ENCODE data around the gene GPR137C. TPM values are rescaled to one million over a fixed set of nuclear protein-coding genes. Genes with fewer than 3 reads are reported as not detected.

GPR137C gene, protein sequence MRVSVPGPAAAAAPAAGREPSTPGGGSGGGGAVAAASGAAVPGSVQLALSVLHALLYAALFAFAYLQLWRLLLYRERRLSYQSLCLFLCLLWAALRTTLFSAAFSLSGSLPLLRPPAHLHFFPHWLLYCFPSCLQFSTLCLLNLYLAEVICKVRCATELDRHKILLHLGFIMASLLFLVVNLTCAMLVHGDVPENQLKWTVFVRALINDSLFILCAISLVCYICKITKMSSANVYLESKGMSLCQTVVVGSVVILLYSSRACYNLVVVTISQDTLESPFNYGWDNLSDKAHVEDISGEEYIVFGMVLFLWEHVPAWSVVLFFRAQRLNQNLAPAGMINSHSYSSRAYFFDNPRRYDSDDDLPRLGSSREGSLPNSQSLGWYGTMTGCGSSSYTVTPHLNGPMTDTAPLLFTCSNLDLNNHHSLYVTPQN
- 0.08 to 0.30 TPM (median 0.15 TPM) in 4 of 5 replicates, not detected in the other for total RNA-seq (2022; extraction: Qiagen RNA extraction; ENCODE audit: low read depth)

DNA sequence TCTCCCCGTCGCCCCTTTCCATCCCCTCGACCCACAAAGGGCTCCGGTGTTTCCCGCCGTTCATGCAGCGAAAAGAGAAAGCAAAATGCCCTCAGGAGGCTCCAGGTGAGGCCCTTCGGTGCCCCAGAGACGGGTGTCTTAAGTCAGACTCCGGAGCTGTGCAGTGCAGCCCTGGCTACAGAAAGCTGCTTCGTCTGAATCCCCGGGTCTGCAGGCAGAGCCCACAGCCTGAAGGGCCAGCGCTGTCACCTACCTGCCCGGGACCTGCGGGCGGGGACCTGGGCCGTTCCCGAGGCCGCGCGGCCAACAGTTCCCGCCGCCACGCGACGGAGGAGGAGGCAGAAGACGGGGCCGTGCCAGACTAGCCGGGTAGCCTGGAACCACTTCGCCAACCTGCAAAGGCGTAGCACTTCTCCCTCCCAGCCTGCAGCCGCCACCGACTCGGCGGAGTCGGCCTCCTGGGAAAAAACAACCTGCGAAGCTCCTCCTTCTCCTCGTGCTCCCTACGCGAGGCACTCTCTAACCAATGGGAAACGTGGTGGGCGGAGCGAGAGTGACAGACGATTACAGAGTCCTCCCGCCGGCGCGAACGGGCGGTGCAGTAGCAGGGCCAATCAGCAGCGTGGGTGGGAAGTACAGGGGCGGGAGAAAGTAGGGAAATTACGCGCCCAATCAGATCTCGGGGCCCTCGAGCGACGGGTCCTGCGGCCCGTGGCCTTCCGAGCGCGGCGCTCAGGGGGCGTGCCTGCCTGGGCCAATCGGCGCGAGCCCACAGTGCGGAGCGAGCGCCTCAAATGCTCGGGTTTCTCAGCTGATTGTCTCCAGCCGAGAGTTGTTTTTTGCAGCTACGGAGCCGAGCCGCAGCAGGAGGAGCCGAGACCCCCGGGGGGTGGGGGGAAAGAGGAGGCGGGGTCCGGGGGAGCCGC is at the start of gene GPR137C, which contains the start of gene TXNDC16:
TSS of gene GPR137C (plus strand) at position 774 of the 926 bp plus-strand sequence. CDS start 312 bp downstream, outside the sequence.
TSS of gene TXNDC16 (minus strand) at position 443 of the 926 bp plus-strand sequence. CDS start 8,948 bp downstream, outside the sequence.

Other genes starting within 250 kb of the GPR137C start
- gene PTGER2, start 238.5 kb upstream of the GPR137C start, total RNA-seq (2022; extraction: Qiagen RNA extraction; ENCODE audit: low read depth) = 1.2 to 2.1 TPM (median 1.7 TPM) in 5 replicates
- gene TXNDC16, start 331 bp upstream of the GPR137C start, total RNA-seq (2022; extraction: Qiagen RNA extraction; ENCODE audit: low read depth) = 0.82 to 1.9 TPM (median 1.2 TPM) in 5 replicates
- 43.4 to 66.8 TPM (median 57.2 TPM) in 5 replicates for gene ERO1A, start 142.7 kb downstream of the GPR137C start, total RNA-seq (2022; extraction: Qiagen RNA extraction; ENCODE audit: low read depth)
- 86.8 to 101 TPM (median 93.0 TPM) in 5 replicates for gene PSMC6, start 154.4 kb downstream of the GPR137C start, total RNA-seq (2022; extraction: Qiagen RNA extraction; ENCODE audit: low read depth)
- gene STYX, start 177.3 kb downstream of the GPR137C start, total RNA-seq (2022; extraction: Qiagen RNA extraction; ENCODE audit: low read depth) = 4.0 to 7.6 TPM (median 6.3 TPM) in 5 replicates
- gene GNPNAT1, start 238.8 kb downstream of the GPR137C start, total RNA-seq (2022; extraction: Qiagen RNA extraction; ENCODE audit: low read depth) = 45.4 to 53.9 TPM (median 49.2 TPM) in 5 replicates